Measurements from ENCODE around the gene OSTM1.

GRCh38 chr6:108080010-108080780 lies 5.7 kb upstream of the OSTM1 start:
- TF ChIP-seq, protein P1, sequence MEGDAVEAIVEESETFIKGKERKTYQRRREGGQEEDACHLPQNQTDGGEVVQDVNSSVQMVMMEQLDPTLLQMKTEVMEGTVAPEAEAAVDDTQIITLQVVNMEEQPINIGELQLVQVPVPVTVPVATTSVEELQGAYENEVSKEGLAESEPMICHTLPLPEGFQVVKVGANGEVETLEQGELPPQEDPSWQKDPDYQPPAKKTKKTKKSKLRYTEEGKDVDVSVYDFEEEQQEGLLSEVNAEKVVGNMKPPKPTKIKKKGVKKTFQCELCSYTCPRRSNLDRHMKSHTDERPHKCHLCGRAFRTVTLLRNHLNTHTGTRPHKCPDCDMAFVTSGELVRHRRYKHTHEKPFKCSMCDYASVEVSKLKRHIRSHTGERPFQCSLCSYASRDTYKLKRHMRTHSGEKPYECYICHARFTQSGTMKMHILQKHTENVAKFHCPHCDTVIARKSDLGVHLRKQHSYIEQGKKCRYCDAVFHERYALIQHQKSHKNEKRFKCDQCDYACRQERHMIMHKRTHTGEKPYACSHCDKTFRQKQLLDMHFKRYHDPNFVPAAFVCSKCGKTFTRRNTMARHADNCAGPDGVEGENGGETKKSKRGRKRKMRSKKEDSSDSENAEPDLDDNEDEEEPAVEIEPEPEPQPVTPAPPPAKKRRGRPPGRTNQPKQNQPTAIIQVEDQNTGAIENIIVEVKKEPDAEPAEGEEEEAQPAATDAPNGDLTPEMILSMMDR (conservative IDR thresholded peaks at IDR 0.05): no peak
- no peak for TF ChIP-seq ZFX (IDR thresholded peaks at IDR 0.05)

All from C4-2B (cell line).